HL-60 (cell line): ENCODE results near the gene MYO1D.

Experiments used
- DNase-seq, 2 experiments: peaks; one replicate each; pipeline ENCODE4 v3.0.0-alpha.2; 2010 to 2020; ENCODE audit warnings: low read depth in 1 of 2, low spot score in 1 of 2
- H3K27ac ChIP-seq: fragments of 250-450 bp; sonication (Bioruptor Pico); replicated peaks from 2 replicates; pipeline ENCODE4 v1.5.1; 2020; ENCODE audit warnings: mild to moderate bottlenecking, moderate library complexity
- H3K27me3 ChIP-seq: fragments of 250-450 bp; sonication (Bioruptor Pico); 2 replicates; pipeline ENCODE4 v1.5.1; 2021; ENCODE audit warnings: mild to moderate bottlenecking, moderate library complexity; ENCODE audit not compliant: insufficient read depth, poor library complexity, severe bottlenecking
- H3K4me3 ChIP-seq: replicated peaks from 2 replicates; pipeline ENCODE4 v1.5.1; 2011; ENCODE audit warnings: mild to moderate bottlenecking, control low read depth, low read length; ENCODE audit not compliant: insufficient read depth
- CTCF ChIP-seq: IDR thresholded peaks from one replicate; pipeline ENCODE4 v1.5.1; 2011; ENCODE audit warnings: low read length, control low read depth, inconsistent platforms; ENCODE audit not compliant: insufficient read depth
- GABPA ChIP-seq: IDR thresholded peaks from 2 replicates; pipeline ENCODE4 v1.6.1; 2012; ENCODE audit warnings: low read depth
- POLR2AphosphoS5 ChIP-seq: IDR thresholded peaks from 2 replicates; pipeline ENCODE4 v1.6.1; 2012; ENCODE audit warnings: low read depth
- SPI1 ChIP-seq: IDR thresholded peaks from 2 replicates; pipeline ENCODE4 v1.6.1; 2012; ENCODE audit warnings: low read depth, mild to moderate bottlenecking, borderline replicate concordance
- TF ChIP-seq, protein P1 (sequence below): IDR thresholded peaks from 2 replicates; pipeline ENCODE4 v1.6.1; 2012; ENCODE audit warnings: low read depth; ENCODE audit not compliant: insufficient replicate concordance

MYO1D gene

DNA sequence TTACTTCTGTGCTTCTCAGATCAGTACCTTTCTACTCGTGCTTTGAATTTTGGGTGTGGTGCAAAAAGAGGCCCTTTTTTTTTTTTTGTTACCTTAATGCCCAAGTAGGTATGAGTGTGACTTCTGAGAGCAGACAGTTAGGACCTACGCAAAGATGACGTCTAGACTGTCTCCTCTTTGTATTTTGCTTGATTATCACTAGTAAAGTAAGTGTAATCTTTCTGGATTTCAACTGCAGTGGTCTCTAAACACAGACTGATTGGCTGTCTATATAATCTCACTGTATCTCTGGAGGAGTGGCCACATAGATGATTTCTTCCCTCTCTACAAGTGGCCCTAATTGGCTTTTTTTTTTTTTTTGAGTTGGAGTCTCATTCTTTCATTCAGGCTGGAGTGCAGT, 401.7 kb downstream of the MYO1D start:
- Histone ChIP-seq H3K27ac (no peak overlapping the region), H3K4me3 (no peak overlapping the region), H3K27me3 (no peaks in the 10 kb centered on the region)
- TF ChIP-seq SPI1 (no peak), POLR2AphosphoS5 (no peak), GABPA (no peak), CTCF (no peak)
- TF ChIP-seq, protein P1, sequence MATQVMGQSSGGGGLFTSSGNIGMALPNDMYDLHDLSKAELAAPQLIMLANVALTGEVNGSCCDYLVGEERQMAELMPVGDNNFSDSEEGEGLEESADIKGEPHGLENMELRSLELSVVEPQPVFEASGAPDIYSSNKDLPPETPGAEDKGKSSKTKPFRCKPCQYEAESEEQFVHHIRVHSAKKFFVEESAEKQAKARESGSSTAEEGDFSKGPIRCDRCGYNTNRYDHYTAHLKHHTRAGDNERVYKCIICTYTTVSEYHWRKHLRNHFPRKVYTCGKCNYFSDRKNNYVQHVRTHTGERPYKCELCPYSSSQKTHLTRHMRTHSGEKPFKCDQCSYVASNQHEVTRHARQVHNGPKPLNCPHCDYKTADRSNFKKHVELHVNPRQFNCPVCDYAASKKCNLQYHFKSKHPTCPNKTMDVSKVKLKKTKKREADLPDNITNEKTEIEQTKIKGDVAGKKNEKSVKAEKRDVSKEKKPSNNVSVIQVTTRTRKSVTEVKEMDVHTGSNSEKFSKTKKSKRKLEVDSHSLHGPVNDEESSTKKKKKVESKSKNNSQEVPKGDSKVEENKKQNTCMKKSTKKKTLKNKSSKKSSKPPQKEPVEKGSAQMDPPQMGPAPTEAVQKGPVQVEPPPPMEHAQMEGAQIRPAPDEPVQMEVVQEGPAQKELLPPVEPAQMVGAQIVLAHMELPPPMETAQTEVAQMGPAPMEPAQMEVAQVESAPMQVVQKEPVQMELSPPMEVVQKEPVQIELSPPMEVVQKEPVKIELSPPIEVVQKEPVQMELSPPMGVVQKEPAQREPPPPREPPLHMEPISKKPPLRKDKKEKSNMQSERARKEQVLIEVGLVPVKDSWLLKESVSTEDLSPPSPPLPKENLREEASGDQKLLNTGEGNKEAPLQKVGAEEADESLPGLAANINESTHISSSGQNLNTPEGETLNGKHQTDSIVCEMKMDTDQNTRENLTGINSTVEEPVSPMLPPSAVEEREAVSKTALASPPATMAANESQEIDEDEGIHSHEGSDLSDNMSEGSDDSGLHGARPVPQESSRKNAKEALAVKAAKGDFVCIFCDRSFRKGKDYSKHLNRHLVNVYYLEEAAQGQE, result no peak
- no peak for DNase-seq

GRCh38 chr17:32471652-32472051, 405.3 kb downstream of the MYO1D start:
- no peak for DNase-seq
- Histone ChIP-seq H3K27ac (no peak overlapping the region), H3K4me3 (no peak overlapping the region), H3K27me3 (no peaks in the 10 kb centered on the region)
- TF ChIP-seq CTCF (no peak), POLR2AphosphoS5 (no peak), SPI1 (no peak), GABPA (no peak)
- TF ChIP-seq, protein P1, result no peak

DNA sequence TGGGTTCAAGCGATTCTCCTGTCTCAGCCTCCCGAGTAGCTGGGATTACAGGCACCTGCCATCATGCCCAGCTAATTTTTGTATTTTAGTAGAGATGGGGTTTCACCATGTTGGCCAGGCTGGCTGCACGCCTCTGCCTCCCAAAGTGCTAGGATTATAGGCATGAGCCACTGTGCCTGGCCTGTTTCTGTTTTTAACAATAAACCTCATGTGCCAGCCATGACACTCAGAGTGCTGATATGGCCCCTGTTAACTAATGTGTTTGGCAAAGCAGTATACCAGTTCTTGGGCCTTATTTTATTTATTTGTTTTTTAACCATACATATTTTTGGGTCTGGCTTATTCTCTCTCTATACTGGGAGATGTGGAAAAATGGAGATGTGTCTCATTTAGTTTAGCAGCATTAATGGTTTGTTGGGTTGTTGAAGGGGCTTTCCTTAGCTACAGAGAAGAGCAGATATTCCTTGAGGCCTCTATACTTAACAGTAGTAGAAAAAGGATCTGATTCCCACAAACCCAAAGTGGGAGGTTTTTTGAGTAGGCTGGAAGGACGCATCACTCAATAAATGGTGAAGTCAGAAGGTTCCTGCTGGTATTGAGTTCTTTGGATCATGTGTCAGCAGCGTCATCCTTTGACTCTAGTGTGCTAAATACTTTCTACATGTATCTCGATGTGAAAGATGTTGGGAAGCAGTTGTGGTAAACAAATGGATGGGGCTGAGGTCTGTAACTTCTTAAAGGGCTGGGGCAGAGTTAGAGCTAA, 406.3 kb downstream of the MYO1D start:
- no peak overlapping the region for H3K4me3 ChIP-seq

More for the DNA sequence above, 406.3 kb downstream of the MYO1D start:
- no peak for DNase-seq
- no peaks in the 10 kb centered on the region for H3K27me3 ChIP-seq
- no peak for TF ChIP-seq GABPA
- TF ChIP-seq CTCF, result no peak
- TF ChIP-seq, protein P1, result no peak
- no peak for TF ChIP-seq POLR2AphosphoS5
- no peak for TF ChIP-seq SPI1
- no peak overlapping the region; the same call in 1 of the 2 replicates for H3K27ac ChIP-seq
